Heart left ventricle (tissue), 13 donors: ENCODE data around the gene TRPC4.

Experiments
- POLR2A ChIP-seq, 2 donors: fragments of 450-650 bp; IDR thresholded peaks; one replicate each; pipeline ENCODE4 v1.6.1; 2017; ENCODE audit warnings: antibody characterized with exemption in 2 of 2, mild to moderate bottlenecking in 2 of 2, moderate library complexity in 2 of 2
- TF ChIP-seq, protein P1 (sequence below), 12 donors: fragments of 200-600 bp; sonication (generic) in 4 of 12; IDR thresholded peaks; one replicate each; pipeline versions ENCODE4 v1.5.0 to v1.8.0; 2018 to 2022; ENCODE audit warnings: antibody characterized with exemption in 12 of 12, mild to moderate bottlenecking in 5 of 12
- donor health status: ischemic (EF 13 %, LVEDD 7.1; RV severe dilation, severe dysfunction).
- donor health status: DM: no; HTN: yes; CAD: no.
- donor health status: DM: no; HTN: no; CAD: no.
- donor health status: ischemic (EF 25% LVEDD 6.9; RV normal size, moderate dysfunction).
- donor health status: ischemic (EF 25% LVEDD 5.7; RV mildly dilated, moderate dysfunction).
- donor health status: ischemic (EF 35%, LVEDD 5.7; RV mildly dilated, moderate dysfunction).
- donor health status: nonischemic (EF 11% LVEDD 7.7; RV severe dilation, severe dysfunction).
- donor health status: DM: yes; HTN: yes; CAD: no.
- donor health status: PGD.
- donor health status: ischemic (EF 29% LVEDD 5.4; RV normal size, mild dysfunction).
- donor health status: nonischemic (EF 23%, LVEDD 6.1; RV moderate dilation, normal function).

GRCh38 chr13:37632294-37632693 lies 237.3 kb downstream of the TRPC4 start:
- TF ChIP-seq, protein P1, sequence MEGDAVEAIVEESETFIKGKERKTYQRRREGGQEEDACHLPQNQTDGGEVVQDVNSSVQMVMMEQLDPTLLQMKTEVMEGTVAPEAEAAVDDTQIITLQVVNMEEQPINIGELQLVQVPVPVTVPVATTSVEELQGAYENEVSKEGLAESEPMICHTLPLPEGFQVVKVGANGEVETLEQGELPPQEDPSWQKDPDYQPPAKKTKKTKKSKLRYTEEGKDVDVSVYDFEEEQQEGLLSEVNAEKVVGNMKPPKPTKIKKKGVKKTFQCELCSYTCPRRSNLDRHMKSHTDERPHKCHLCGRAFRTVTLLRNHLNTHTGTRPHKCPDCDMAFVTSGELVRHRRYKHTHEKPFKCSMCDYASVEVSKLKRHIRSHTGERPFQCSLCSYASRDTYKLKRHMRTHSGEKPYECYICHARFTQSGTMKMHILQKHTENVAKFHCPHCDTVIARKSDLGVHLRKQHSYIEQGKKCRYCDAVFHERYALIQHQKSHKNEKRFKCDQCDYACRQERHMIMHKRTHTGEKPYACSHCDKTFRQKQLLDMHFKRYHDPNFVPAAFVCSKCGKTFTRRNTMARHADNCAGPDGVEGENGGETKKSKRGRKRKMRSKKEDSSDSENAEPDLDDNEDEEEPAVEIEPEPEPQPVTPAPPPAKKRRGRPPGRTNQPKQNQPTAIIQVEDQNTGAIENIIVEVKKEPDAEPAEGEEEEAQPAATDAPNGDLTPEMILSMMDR (IDR thresholded peaks at IDR 0.05): no peak
- no peak for TF ChIP-seq POLR2A (IDR thresholded peaks at IDR 0.05)
